ENCODE results near the gene RSBN1L.
"Not testable (repeated sequence)": the region's sequence is repeated elsewhere in the genome, so short reads cannot be mapped to it uniquely, and the experiment has no call there.

Gene RSBN1L

GRCh38 chr7:77702968-77703472, 6.8 kb downstream of the RSBN1L start:
- ChIA-PET POLR2A (no interaction called here), CTCF (no interaction called here)
- DNase-seq (ENCODE audit: extremely low spot score) = no peak
- TF ChIP-seq LEF1 (IDR thresholded peaks at IDR 0.05; ENCODE audit: borderline replicate concordance) = no peak
- no peak for TF ChIP-seq FOXA1 (IDR thresholded peaks at IDR 0.05)
- no peak for TF ChIP-seq TARDBP (IDR thresholded peaks at IDR 0.05)
- TF ChIP-seq FOXK2 (IDR thresholded peaks at IDR 0.05) = no peak
- no peak for TF ChIP-seq L3MBTL2 (conservative IDR thresholded peaks at IDR 0.05)
- TF ChIP-seq PKNOX1 (IDR thresholded peaks at IDR 0.05) = no peak
- no peak for TF ChIP-seq CTBP1 (IDR thresholded peaks at IDR 0.05; ENCODE audit: borderline replicate concordance)
- TF ChIP-seq SP1 (IDR thresholded peaks at IDR 0.05) = no peak
- TF ChIP-seq NFRKB (IDR thresholded peaks at IDR 0.05) = no peak
- no peak for TF ChIP-seq ELF4 (IDR thresholded peaks at IDR 0.05)

- CTCF ChIA-PET; POLR2A ChIA-PET; DNase-seq (ENCODE audit: extremely low spot score): not testable (repeated sequence)
These were observed 7.4 kb downstream of the RSBN1L start for GRCh38 chr7:77703669-77704068.

- DNase-seq (ENCODE audit: extremely low spot score) = no peak
- ChIA-PET POLR2A (no interaction called here), CTCF (no interaction called here)
- TF ChIP-seq FOXM1 (IDR thresholded peaks at IDR 0.05; ENCODE audit: borderline replicate concordance) (no peak), SUZ12 (IDR thresholded peaks at IDR 0.05) (no peak), PKNOX1 (IDR thresholded peaks at IDR 0.05) (no peak), SP1 (IDR thresholded peaks at IDR 0.05) (no peak)
These were observed 11.3 kb downstream of the RSBN1L start for GRCh38 chr7:77707504-77707992.

- POLR2A ChIA-PET = no interaction called here
- DNase-seq (ENCODE audit: extremely low spot score) = no peak
- TF ChIP-seq ARNT (IDR thresholded peaks at IDR 0.05) (no peak), SP1 (IDR thresholded peaks at IDR 0.05) (no peak), ZNF384 (IDR thresholded peaks at IDR 0.05) (no peak), HDGF (IDR thresholded peaks at IDR 0.05; ENCODE audit: borderline replicate concordance) (no peak), PKNOX1 (IDR thresholded peaks at IDR 0.05) (no peak), ELF4 (IDR thresholded peaks at IDR 0.05) (no peak), SUZ12 (IDR thresholded peaks at IDR 0.05) (no peak), L3MBTL2 (conservative IDR thresholded peaks at IDR 0.05) (no peak), LEF1 (IDR thresholded peaks at IDR 0.05; ENCODE audit: borderline replicate concordance) (no peak), TARDBP (IDR thresholded peaks at IDR 0.05) (no peak), CTBP1 (IDR thresholded peaks at IDR 0.05; ENCODE audit: borderline replicate concordance) (no peak), FOXM1 (IDR thresholded peaks at IDR 0.05; ENCODE audit: borderline replicate concordance) (no peak), NFRKB (IDR thresholded peaks at IDR 0.05) (no peak)
- CTCF ChIA-PET = no interaction called here
These were observed 13.8 kb downstream of the RSBN1L start for GRCh38 chr7:77710067-77710466.

GRCh38 chr7:77710861-77711260, 14.6 kb downstream of the RSBN1L start:
- POLR2A ChIA-PET = no interaction called here

GRCh38 chr7:77714195-77714594, 17.9 kb downstream of the RSBN1L start:
- no peak for DNase-seq (ENCODE audit: extremely low spot score)
- ChIA-PET CTCF (no interaction called here), POLR2A (interaction anchor here (1.6 kb wide), 1 partner anchor 18 kb away, joined by 6 read pairs; the partner anchor contains the start of gene RSBN1L)
- TF ChIP-seq ZNF384 (IDR thresholded peaks at IDR 0.05) (no peak), SUZ12 (IDR thresholded peaks at IDR 0.05) (no peak), SP1 (IDR thresholded peaks at IDR 0.05) (no peak), FOXM1 (IDR thresholded peaks at IDR 0.05; ENCODE audit: borderline replicate concordance) (no peak), NFRKB (IDR thresholded peaks at IDR 0.05) (no peak), BHLHE40 (IDR thresholded peaks at IDR 0.05; ENCODE audit: borderline replicate concordance) (no peak), HDGF (IDR thresholded peaks at IDR 0.05; ENCODE audit: borderline replicate concordance) (no peak), PKNOX1 (IDR thresholded peaks at IDR 0.05) (no peak), L3MBTL2 (conservative IDR thresholded peaks at IDR 0.05) (no peak), LEF1 (IDR thresholded peaks at IDR 0.05; ENCODE audit: borderline replicate concordance) (no peak)

More at GRCh38 chr7:77710861-77711260, 14.6 kb downstream of the RSBN1L start:
- CTCF ChIA-PET = no interaction called here
- TF ChIP-seq HDGF (IDR thresholded peaks at IDR 0.05; ENCODE audit: borderline replicate concordance) (no peak), BHLHE40 (IDR thresholded peaks at IDR 0.05; ENCODE audit: borderline replicate concordance) (no peak), ELF4 (IDR thresholded peaks at IDR 0.05) (no peak), LEF1 (IDR thresholded peaks at IDR 0.05; ENCODE audit: borderline replicate concordance) (no peak), NFRKB (IDR thresholded peaks at IDR 0.05) (no peak), CTBP1 (IDR thresholded peaks at IDR 0.05; ENCODE audit: borderline replicate concordance) (no peak), SP1 (IDR thresholded peaks at IDR 0.05) (no peak), FOXK2 (IDR thresholded peaks at IDR 0.05) (no peak), ARNT (IDR thresholded peaks at IDR 0.05) (no peak), SUZ12 (IDR thresholded peaks at IDR 0.05) (no peak), TARDBP (IDR thresholded peaks at IDR 0.05) (no peak), PKNOX1 (IDR thresholded peaks at IDR 0.05) (no peak), L3MBTL2 (conservative IDR thresholded peaks at IDR 0.05) (no peak), ZNF384 (IDR thresholded peaks at IDR 0.05) (no peak), FOXM1 (IDR thresholded peaks at IDR 0.05; ENCODE audit: borderline replicate concordance) (no peak), FOXA1 (IDR thresholded peaks at IDR 0.05) (no peak)
- no peak for DNase-seq (ENCODE audit: extremely low spot score)

Data from HEK293T (cell line).